GM20000 (cell line): ENCODE data around the gene PIK3CD.

Experiments used
- DNase-seq: peaks from one replicate; pipeline ENCODE4 v3.0.0; 2012; ENCODE audit warnings: low spot score
- CTCF ChIP-seq: IDR thresholded peaks from 2 replicates; pipeline ENCODE4 v1.5.1; 2012; ENCODE audit warnings: mild to moderate bottlenecking, control low read depth; ENCODE audit errors: extremely low read depth, missing control alignments

The PIK3CD gene

DNA sequence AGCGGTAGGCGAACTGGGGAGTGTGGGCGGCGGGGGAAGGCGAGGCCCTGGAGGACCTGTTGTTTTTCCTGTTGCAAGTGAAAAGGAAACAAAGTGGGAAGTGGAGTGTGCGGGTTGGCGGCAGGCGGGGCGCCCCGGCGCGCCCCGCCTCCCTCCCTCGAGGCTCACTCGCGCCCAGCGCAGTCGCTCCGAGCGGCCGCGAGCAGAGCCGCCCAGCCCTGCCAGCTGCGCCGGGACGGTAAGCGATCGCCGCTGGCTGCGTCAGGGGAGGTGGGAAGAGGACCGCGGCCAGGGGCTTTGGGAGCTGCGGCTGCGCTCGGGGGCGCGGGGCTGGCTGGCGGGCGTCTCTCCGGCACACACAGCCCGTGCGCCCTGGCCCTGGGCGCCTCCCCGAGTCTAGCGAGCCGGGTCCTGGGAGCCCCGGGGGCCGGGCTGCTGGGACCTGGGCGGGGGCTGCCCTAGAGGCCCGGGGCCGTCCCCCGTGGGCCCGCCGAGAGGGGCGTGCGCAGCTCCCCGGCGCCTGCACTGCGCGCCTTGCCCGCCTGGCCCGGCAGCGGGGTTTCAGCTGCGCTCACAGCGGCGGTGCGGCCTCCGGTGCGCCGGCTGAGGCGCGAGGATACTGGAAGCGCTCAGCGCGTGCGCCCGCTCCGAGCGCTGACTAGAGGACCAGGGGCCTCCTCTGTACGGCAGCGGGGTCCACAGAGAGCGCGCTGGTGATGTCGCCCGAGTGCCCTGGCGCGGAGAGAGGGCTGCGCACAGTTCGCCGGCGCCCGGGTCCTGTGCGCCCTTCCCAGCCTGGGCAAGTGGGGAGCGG is at the start of gene PIK3CD:
TSS of gene PIK3CD (plus strand) at position 167 of the 814 bp plus-strand sequence. CDS start 58,725 bp downstream, outside the sequence.
- peak; percentile 68 for DNase-seq
- no peak for TF ChIP-seq CTCF

DNA sequence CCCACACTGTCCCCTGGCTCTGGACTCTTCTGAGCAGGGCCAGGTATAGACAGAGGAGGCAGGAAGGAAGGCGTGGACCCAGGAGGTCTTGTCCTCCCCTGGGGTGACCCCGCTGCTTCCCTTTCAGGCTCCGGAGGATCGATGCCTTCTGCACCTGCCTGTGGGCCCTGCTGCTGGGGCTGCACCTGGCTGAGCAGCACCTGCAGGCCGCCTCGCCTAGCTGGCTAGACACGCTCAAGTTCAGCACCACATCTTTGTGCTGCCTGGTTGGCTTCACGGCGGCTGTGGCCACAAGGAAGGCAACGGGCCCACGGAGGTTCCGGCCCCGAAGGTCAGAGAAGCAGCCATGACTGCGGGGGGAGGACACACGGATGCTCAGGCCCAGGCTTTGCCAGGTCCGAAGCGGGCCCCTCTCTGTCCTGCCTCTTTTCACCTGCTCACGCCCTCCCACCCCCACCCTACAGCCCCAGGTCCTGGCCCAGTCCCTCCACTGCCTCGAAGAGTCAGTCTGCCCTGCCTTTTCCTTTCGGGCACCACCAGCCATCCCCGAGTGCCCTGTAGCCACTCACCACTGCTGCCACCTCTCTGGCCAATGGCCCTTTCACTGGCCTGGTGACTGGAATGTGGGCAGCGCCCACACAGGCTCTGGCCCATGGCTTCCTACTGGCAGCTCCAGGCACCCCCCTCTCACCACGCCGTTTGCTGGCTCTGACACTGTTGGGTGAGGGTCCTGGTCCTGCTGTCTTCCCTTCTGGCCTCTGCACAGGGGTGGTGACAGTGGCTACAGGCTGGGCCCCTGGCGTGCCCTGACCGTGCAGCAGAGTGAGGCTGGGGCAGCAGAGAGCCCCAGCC is 49.4 kb upstream of the PIK3CD start:
- DNase-seq = no peak
- TF ChIP-seq CTCF = no peak

- no peak for DNase-seq
- no peak for TF ChIP-seq CTCF
Measured at GRCh38 chr1:9602794-9603167, 48.8 kb upstream of the PIK3CD start.

GRCh38 chr1:9603307-9603706 is 48.2 kb upstream of the PIK3CD start:
- TF ChIP-seq CTCF = no peak
- no peak for DNase-seq

DNA sequence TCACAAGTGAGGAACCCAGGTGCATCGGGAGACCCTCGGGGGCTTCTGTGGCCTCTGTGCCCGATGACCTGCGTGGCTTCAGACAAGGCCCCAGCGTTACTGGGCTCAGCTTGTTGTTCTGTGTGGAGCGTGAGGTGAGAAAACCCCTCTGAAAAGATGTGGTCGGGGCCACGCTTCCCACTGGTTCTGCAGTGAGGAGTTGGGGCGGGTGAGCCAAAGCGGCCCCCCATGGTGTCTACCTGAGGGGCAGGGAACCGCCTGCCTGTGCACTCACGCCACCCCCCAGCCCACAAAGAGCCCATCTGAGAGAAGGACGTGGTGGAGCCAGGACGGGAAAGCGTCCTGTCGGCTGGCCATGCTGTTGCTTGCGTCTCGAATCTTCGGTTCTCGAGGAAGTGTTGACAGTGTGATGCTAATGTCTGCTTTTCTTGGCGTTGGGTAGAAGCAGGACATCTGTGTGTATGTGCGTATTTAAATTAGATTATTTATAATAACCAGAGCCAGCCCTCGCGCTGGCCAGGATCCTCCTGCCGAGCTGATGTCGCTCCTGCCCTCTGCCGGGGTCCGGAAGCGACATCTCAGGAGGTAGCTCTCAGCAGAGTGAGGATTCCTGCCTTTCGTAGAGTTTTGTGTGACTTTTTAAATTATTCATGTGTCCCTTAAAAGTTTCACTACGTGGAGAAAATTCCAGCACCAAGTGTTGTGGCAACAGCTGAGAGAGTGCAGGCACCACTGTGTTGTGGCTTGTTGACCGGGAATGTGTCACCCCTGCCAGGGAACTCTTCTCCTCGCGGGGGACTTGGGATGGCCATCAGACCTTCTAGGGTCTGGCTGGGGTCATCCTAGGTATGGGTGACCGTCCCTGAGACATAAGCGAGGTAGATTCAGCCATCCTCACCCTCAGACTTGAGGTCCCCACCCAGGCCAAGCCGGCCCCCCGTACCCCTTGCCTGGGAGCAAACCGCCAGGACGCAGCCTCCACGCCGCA is 47.5 kb upstream of the PIK3CD start:
- TF ChIP-seq CTCF = no peak
- DNase-seq = no peak

GRCh38 chr1:9604836-9605235 is 46.7 kb upstream of the PIK3CD start:
- no peak for DNase-seq
- no peak for TF ChIP-seq CTCF
